GM12865 (cell line): ENCODE data around the gene CTU2.

Experiments
- DNase-seq: peaks from one replicate; pipeline ENCODE4 v3.0.0; 2010; ENCODE audit warnings: low read depth
- H3K4me3 ChIP-seq: 2 replicates; pipeline ENCODE4 v1.5.1; 2011; ENCODE audit warnings: mild to moderate bottlenecking, low read depth, low read length, control low read depth
- CTCF ChIP-seq: IDR thresholded peaks from 2 replicates; pipeline ENCODE4 v1.5.1; 2011; ENCODE audit warnings: low read length, control low read depth, low read depth, inconsistent platforms; ENCODE audit not compliant: insufficient read depth; ENCODE audit errors: missing control alignments

The CTU2 gene

GRCh38 chr16:88706965-88707826 is 893 bp downstream of the CTU2 start:
- no peak for DNase-seq
- peak overlapping the region; percentile 70 for H3K4me3 ChIP-seq
- no peak for TF ChIP-seq CTCF

GRCh38 chr16:88710556-88710955 is 4.3 kb downstream of the CTU2 start:
- no peak for TF ChIP-seq CTCF
- DNase-seq: no peak

GRCh38 chr16:88711750-88712340 is 5.5 kb downstream of the CTU2 start:
- DNase-seq: no peak
- TF ChIP-seq CTCF: no peak
- no peak overlapping the region for H3K4me3 ChIP-seq

More at GRCh38 chr16:88710556-88710955, 4.3 kb downstream of the CTU2 start:
- H3K4me3 ChIP-seq: no peak overlapping the region

- no peak overlapping the region for H3K4me3 ChIP-seq
- DNase-seq: no peak
- TF ChIP-seq CTCF: no peak
Measured at GRCh38 chr16:88712362-88712979, 6.2 kb downstream of the CTU2 start.

GRCh38 chr16:88713054-88713453 is 6.8 kb downstream of the CTU2 start:
- H3K4me3 ChIP-seq: no peak overlapping the region
- TF ChIP-seq CTCF: no peak

GRCh38 chr16:88713568-88714419 is 7.5 kb downstream of the CTU2 start:
- no peak overlapping the region for H3K4me3 ChIP-seq
- no peak for TF ChIP-seq CTCF
- DNase-seq: no peak

More at GRCh38 chr16:88713054-88713453, 6.8 kb downstream of the CTU2 start:
- no peak for DNase-seq
